ENCODE data around the gene ABI1. TPM values are rescaled to one million over a fixed set of nuclear protein-coding genes. Genes with fewer than 3 reads are reported as not detected.
A peak's percentile ranks its signal among the peaks of the same experiment; 100 is the strongest.
"Not testable (repeated sequence)": the region's sequence is repeated elsewhere in the genome, so short reads cannot be mapped to it uniquely, and the experiment has no call there.

Gene ABI1
- 64.4 TPM for total RNA-seq

- no peak for FAIRE-seq
Observed at GRCh38 chr10:26860443-26861204, at the start of gene ABI1. Gene ABI1 (minus strand): TSS chr10:26860958. CDS start chr10:26860863, 95 bp downstream.

GRCh38 chr10:26909753-26910152 is 49.0 kb upstream of the ABI1 start:
- FAIRE-seq (no peak), DNase-seq (ENCODE audit: low spot score in 2 of 2) (no peak)

More at GRCh38 chr10:26860443-26861204, at the start of gene ABI1:
- peak; percentile 86 to 87 for DNase-seq (ENCODE audit: low spot score in 2 of 2)

GRCh38 chr10:26905253-26905781 is 44.6 kb upstream of the ABI1 start:
- not testable (repeated sequence) for DNase-seq (ENCODE audit: low spot score in 2 of 2); FAIRE-seq

- FAIRE-seq (no peak), DNase-seq (ENCODE audit: low spot score in 2 of 2) (no peak)
Observed at GRCh38 chr10:26903431-26904217, 42.9 kb upstream of the ABI1 start.

GRCh38 chr10:26892306-26892923 is 31.7 kb upstream of the ABI1 start:
- FAIRE-seq; DNase-seq (ENCODE audit: low spot score in 2 of 2): not testable (repeated sequence)

GRCh38 chr10:26890956-26891355 is 30.2 kb upstream of the ABI1 start:
- DNase-seq (ENCODE audit: low spot score in 2 of 2), result no peak
- FAIRE-seq, result no peak

- DNase-seq (ENCODE audit: low spot score in 2 of 2) (no peak), FAIRE-seq (no peak)
Observed at GRCh38 chr10:26887611-26888215, 27.0 kb upstream of the ABI1 start.

GRCh38 chr10:26881600-26882331 is 21.0 kb upstream of the ABI1 start:
- DNase-seq (ENCODE audit: low spot score in 2 of 2), result peak; percentile 42 to 62

GRCh38 chr10:26879744-26880143 is 19.0 kb upstream of the ABI1 start:
- no peak for DNase-seq (ENCODE audit: low spot score in 2 of 2)
- FAIRE-seq, result no peak

More at GRCh38 chr10:26881600-26882331, 21.0 kb upstream of the ABI1 start:
- FAIRE-seq, result peak; percentile 91

GRCh38 chr10:26870766-26871165 is 10.0 kb upstream of the ABI1 start:
- DNase-seq (ENCODE audit: low spot score in 2 of 2) (no peak), FAIRE-seq (no peak)

GRCh38 chr10:26869528-26869927 is 8.8 kb upstream of the ABI1 start:
- FAIRE-seq, result no peak
- no peak for DNase-seq (ENCODE audit: low spot score in 2 of 2)

GRCh38 chr10:26863351-26864076 is 2.8 kb upstream of the ABI1 start:
- DNase-seq (ENCODE audit: low spot score in 2 of 2), result no peak
- FAIRE-seq, result no peak

GRCh38 chr10:26861205-26861998 is 644 bp upstream of the ABI1 start:
- no peak for DNase-seq (ENCODE audit: low spot score in 2 of 2)

GRCh38 chr10:26860102-26860442 is 686 bp downstream of the ABI1 start:
- FAIRE-seq (no peak), DNase-seq (ENCODE audit: low spot score in 2 of 2) (peak in 1 of 2 donors; percentile 20)

More at GRCh38 chr10:26861205-26861998, 644 bp upstream of the ABI1 start:
- no peak for FAIRE-seq

- FAIRE-seq (no peak), DNase-seq (ENCODE audit: low spot score in 2 of 2) (no peak)
Observed at GRCh38 chr10:26859241-26860101, 1.3 kb downstream of the ABI1 start.

GRCh38 chr10:26858707-26859034 is 2.1 kb downstream of the ABI1 start:
- no peak for FAIRE-seq
- DNase-seq (ENCODE audit: low spot score in 2 of 2), result no peak

GRCh38 chr10:26857991-26858706 is 2.6 kb downstream of the ABI1 start:
- no peak for DNase-seq (ENCODE audit: low spot score in 2 of 2)
- FAIRE-seq, result no peak

All from frontal cortex (tissue), 4 donors.